ENCODE results near the gene KCNG1.

GRCh38 chr20:51009303-51010042, 13.4 kb downstream of the KCNG1 start:
- no peak for TF ChIP-seq POLR2AphosphoS5 (IDR thresholded peaks at IDR 0.05)
- TF ChIP-seq, protein P1, sequence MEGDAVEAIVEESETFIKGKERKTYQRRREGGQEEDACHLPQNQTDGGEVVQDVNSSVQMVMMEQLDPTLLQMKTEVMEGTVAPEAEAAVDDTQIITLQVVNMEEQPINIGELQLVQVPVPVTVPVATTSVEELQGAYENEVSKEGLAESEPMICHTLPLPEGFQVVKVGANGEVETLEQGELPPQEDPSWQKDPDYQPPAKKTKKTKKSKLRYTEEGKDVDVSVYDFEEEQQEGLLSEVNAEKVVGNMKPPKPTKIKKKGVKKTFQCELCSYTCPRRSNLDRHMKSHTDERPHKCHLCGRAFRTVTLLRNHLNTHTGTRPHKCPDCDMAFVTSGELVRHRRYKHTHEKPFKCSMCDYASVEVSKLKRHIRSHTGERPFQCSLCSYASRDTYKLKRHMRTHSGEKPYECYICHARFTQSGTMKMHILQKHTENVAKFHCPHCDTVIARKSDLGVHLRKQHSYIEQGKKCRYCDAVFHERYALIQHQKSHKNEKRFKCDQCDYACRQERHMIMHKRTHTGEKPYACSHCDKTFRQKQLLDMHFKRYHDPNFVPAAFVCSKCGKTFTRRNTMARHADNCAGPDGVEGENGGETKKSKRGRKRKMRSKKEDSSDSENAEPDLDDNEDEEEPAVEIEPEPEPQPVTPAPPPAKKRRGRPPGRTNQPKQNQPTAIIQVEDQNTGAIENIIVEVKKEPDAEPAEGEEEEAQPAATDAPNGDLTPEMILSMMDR (IDR thresholded peaks at IDR 0.05): no peak

Measured in stomach (tissue), 4 donors.